GM23338 (cell line): ENCODE measurements around the gene STX8. TPM values are rescaled to one million over a fixed set of nuclear protein-coding genes. Genes with fewer than 3 reads are reported as not detected.

Experiments
- ATAC-seq: fragments of 200-7000 bp; cut with Tn5 transposase; 3 replicates; pipeline ENCODE4 v1.9.1; 2020
- DNase-seq: peaks from one replicate; pipeline ENCODE4 v3.0.0-alpha.2; 2015; ENCODE audit warnings: low spot score
- H2AFZ ChIP-seq: fragments of 200-600 bp; sonication (generic); 2 replicates; pipeline ENCODE4 v1.8.0; 2016; ENCODE audit warnings: antibody characterized with exemption, mild to moderate bottlenecking, moderate library complexity
- H3F3A ChIP-seq: fragments of 200-600 bp; sonication (generic); replicated peaks from 2 replicates; pipeline ENCODE4 v1.8.0; 2017; ENCODE audit warnings: antibody characterized with exemption, mixed run types, low read depth
- H3K27ac ChIP-seq: fragments of 200-600 bp; sonication (generic); 2 replicates; pipeline ENCODE4 v1.6.1; 2016; ENCODE audit warnings: low read depth
- H3K27me3 ChIP-seq: fragments of 200-600 bp; sonication (generic); 2 replicates; pipeline ENCODE4 v1.8.0; 2016; ENCODE audit warnings: mild to moderate bottlenecking, mixed run types, moderate library complexity; ENCODE audit not compliant: insufficient read depth
- H3K36me3 ChIP-seq: fragments of 200-600 bp; sonication (generic); 2 replicates; pipeline ENCODE4 v1.8.0; 2016; ENCODE audit warnings: mild to moderate bottlenecking; ENCODE audit not compliant: insufficient read depth
- H3K4me1 ChIP-seq: fragments of 200-600 bp; sonication (generic); 2 replicates; pipeline ENCODE4 v1.8.0; 2016; ENCODE audit warnings: mild to moderate bottlenecking, moderate library complexity; ENCODE audit not compliant: insufficient read depth
- H3K4me2 ChIP-seq: fragments of 200-600 bp; sonication (generic); 2 replicates; pipeline ENCODE4 v1.7.1; 2017; ENCODE audit warnings: mixed run types
- H3K4me3 ChIP-seq: fragments of 200-600 bp; sonication (generic); 2 replicates; pipeline ENCODE4 v1.6.1; 2016; ENCODE audit warnings: mixed run types
- H3K79me2 ChIP-seq: fragments of 200-600 bp; sonication (generic); replicated peaks from 2 replicates; pipeline ENCODE4 v1.8.0; 2017; ENCODE audit warnings: mild to moderate bottlenecking; ENCODE audit not compliant: insufficient read depth
- H3K9me2 ChIP-seq: fragments of 200-600 bp; sonication (generic); 2 replicates; pipeline ENCODE4 v1.8.0; 2017; ENCODE audit not compliant: insufficient read depth
- H4K20me1 ChIP-seq: fragments of 200-600 bp; sonication (generic); replicated peaks from 2 replicates; pipeline ENCODE4 v1.8.0; 2017; ENCODE audit warnings: mild to moderate bottlenecking; ENCODE audit not compliant: insufficient read depth
- H3K27ac Mint-ChIP-seq: 2 replicates; pipeline ENCODE4 v1.8.0; 2020; ENCODE audit warnings: inconsistent platforms, mild to moderate bottlenecking, moderate library complexity, mixed read lengths
- H3K27me3 Mint-ChIP-seq: 3 replicates; pipeline ENCODE4 v1.8.0; 2022; ENCODE audit warnings: low read depth, mild to moderate bottlenecking, moderate library complexity, mixed read lengths, inconsistent platforms; ENCODE audit not compliant: insufficient read depth, poor library complexity
- H3K36me3 Mint-ChIP-seq: 3 replicates; pipeline ENCODE4 v1.8.0; 2021; ENCODE audit warnings: low read depth, mild to moderate bottlenecking, inconsistent platforms, moderate library complexity, mixed read lengths
- H3K4me1 Mint-ChIP-seq: 3 replicates; pipeline ENCODE4 v1.8.0; 2020; ENCODE audit warnings: mild to moderate bottlenecking, inconsistent platforms, mixed read lengths
- H3K4me3 Mint-ChIP-seq: 3 replicates; pipeline ENCODE4 v1.8.0; 2021; ENCODE audit warnings: moderate library complexity, mild to moderate bottlenecking, inconsistent platforms, mixed read lengths
- H3K9me3 Mint-ChIP-seq: 3 replicates; pipeline ENCODE4 v1.8.0; 2020; ENCODE audit warnings: moderate library complexity, mild to moderate bottlenecking, inconsistent platforms, mixed read lengths
- CREB1 ChIP-seq: fragments of 250-450 bp; sonication (Bioruptor Pico); IDR thresholded peaks from 2 replicates; pipeline ENCODE4 v1.5.0; 2020; ENCODE audit warnings: low read depth, mild to moderate bottlenecking, moderate library complexity
- ETS1 ChIP-seq: IDR thresholded peaks from 2 replicates; pipeline ENCODE4 v1.6.1; 2016; ENCODE audit warnings: antibody characterized with exemption
- EZH2 ChIP-seq: fragments of 200-600 bp; sonication (generic); IDR thresholded peaks from one replicate; pipeline ENCODE4 v1.8.0; 2017; ENCODE audit warnings: antibody characterized with exemption, mild to moderate bottlenecking, low read depth; ENCODE audit not compliant: unreplicated experiment
- EZH2phosphoT487 ChIP-seq: fragments of 200-600 bp; sonication (generic); IDR thresholded peaks from one replicate; pipeline ENCODE4 v1.8.1; 2018; ENCODE audit warnings: antibody characterized with exemption; ENCODE audit not compliant: unreplicated experiment
- JUNB ChIP-seq: IDR thresholded peaks from one replicate; pipeline ENCODE4 v1.6.1; 2016; ENCODE audit warnings: antibody characterized with exemption; ENCODE audit not compliant: unreplicated experiment
- NANOG ChIP-seq: IDR thresholded peaks from 2 replicates; pipeline ENCODE4 v1.6.1; 2016; ENCODE audit warnings: antibody characterized with exemption, borderline replicate concordance
- POLR2AphosphoS5 ChIP-seq: IDR thresholded peaks from 2 replicates; pipeline ENCODE4 v1.6.1; 2016; ENCODE audit warnings: antibody characterized with exemption, low read depth
- STAT1 ChIP-seq: IDR thresholded peaks from one replicate; pipeline ENCODE4 v1.6.1; 2016; ENCODE audit warnings: antibody characterized with exemption; ENCODE audit not compliant: unreplicated experiment
- ZNF114 ChIP-seq: fragments of 250-450 bp; sonication (Bioruptor Pico); IDR thresholded peaks from 2 replicates; pipeline ENCODE4 v1.5.0; 2020; ENCODE audit warnings: mild to moderate bottlenecking, moderate library complexity
- ZNF331 ChIP-seq: fragments of 250-450 bp; sonication (Bioruptor Pico); IDR thresholded peaks from 2 replicates; pipeline ENCODE4 v1.5.0; 2020; ENCODE audit warnings: low read depth, mild to moderate bottlenecking, moderate library complexity
- ZNF462 ChIP-seq: fragments of 250-450 bp; sonication (Bioruptor Pico); IDR thresholded peaks from 2 replicates; pipeline ENCODE4 v1.5.0; 2020; ENCODE audit warnings: mild to moderate bottlenecking, moderate library complexity
- polyA plus RNA-seq: library from polyadenylated mRNA; unstranded; fragments of >200 nt; fragmentation: Nextera tagmentation; extraction: Ambion mirVana; gene quantifications from 2 replicates; pipeline ENCODE4 v1.2.1, GENCODE V29; 2016
- total RNA-seq: library from RNA; depleted of rRNA; stranded (reverse); fragments of >200 nt; shearing (Covaris generic); gene quantifications from 2 replicates; pipeline ENCODE4 v1.2.3, GENCODE V29; 2014
- TF ChIP-seq, protein P1 (sequence below): IDR thresholded peaks from one replicate; pipeline ENCODE4 v1.6.1; 2018; ENCODE audit warnings: antibody characterized with exemption; ENCODE audit not compliant: unreplicated experiment
- TF ChIP-seq, protein P2 (sequence below), 2 experiments: fragments of 200-600 bp in 1 of 2; sonication (generic) in 1 of 2; conservative IDR thresholded peaks; 2 replicates each; pipeline versions ENCODE4 v1.5.1 to v1.6.1; 2016 to 2017; ENCODE audit warnings: antibody characterized with exemption in 2 of 2, low read depth in 2 of 2, mild to moderate bottlenecking in 2 of 2, moderate library complexity in 1 of 2

The STX8 gene
- total and polyA plus RNA-seq, 2 experiments from 2014 or later = 59.4 to 82.3 TPM

- DNase-seq = no peak
- Mint-ChIP-seq H3K4me1 (peaks cover 37% of the 10 kb centered on the region), H3K27ac (no peak overlapping the region), H3K27me3 (peaks cover 2% of the 10 kb centered on the region), H3K36me3 (no peaks in the 10 kb centered on the region), H3K9me3 (no peaks in the 10 kb centered on the region; the same call in 2 of the 3 replicates), H3K4me3 (no peak overlapping the region)
- Histone ChIP-seq H4K20me1 (no peaks in the 10 kb centered on the region), H3K27me3 (no peaks in the 10 kb centered on the region), H3K36me3 (no peaks in the 10 kb centered on the region; the same call in 1 of the 2 replicates), H3F3A (no peaks in the 10 kb centered on the region), H3K9me2 (no peaks in the 10 kb centered on the region; the same call in 1 of the 2 replicates), H3K4me2 (no peak overlapping the region), H2AFZ (no peak overlapping the region), H3K27ac (no peak overlapping the region), H3K4me1 (peaks cover 7% of the 10 kb centered on the region; the same call in 1 of the 2 replicates), H3K79me2 (no peaks in the 10 kb centered on the region), H3K4me3 (no peak overlapping the region)
- ATAC-seq = no peak
- TF ChIP-seq JUNB = no peak
- TF ChIP-seq, protein P1, sequence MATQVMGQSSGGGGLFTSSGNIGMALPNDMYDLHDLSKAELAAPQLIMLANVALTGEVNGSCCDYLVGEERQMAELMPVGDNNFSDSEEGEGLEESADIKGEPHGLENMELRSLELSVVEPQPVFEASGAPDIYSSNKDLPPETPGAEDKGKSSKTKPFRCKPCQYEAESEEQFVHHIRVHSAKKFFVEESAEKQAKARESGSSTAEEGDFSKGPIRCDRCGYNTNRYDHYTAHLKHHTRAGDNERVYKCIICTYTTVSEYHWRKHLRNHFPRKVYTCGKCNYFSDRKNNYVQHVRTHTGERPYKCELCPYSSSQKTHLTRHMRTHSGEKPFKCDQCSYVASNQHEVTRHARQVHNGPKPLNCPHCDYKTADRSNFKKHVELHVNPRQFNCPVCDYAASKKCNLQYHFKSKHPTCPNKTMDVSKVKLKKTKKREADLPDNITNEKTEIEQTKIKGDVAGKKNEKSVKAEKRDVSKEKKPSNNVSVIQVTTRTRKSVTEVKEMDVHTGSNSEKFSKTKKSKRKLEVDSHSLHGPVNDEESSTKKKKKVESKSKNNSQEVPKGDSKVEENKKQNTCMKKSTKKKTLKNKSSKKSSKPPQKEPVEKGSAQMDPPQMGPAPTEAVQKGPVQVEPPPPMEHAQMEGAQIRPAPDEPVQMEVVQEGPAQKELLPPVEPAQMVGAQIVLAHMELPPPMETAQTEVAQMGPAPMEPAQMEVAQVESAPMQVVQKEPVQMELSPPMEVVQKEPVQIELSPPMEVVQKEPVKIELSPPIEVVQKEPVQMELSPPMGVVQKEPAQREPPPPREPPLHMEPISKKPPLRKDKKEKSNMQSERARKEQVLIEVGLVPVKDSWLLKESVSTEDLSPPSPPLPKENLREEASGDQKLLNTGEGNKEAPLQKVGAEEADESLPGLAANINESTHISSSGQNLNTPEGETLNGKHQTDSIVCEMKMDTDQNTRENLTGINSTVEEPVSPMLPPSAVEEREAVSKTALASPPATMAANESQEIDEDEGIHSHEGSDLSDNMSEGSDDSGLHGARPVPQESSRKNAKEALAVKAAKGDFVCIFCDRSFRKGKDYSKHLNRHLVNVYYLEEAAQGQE = no peak
- TF ChIP-seq ZNF114 = no peak
- TF ChIP-seq POLR2AphosphoS5 = no peak
- TF ChIP-seq EZH2phosphoT487 = no peak
- TF ChIP-seq ZNF462 (CRISPR knock-in tag) = no peak
- no peak for TF ChIP-seq EZH2
- TF ChIP-seq ZNF331 (CRISPR knock-in tag) = no peak
- no peak for TF ChIP-seq CREB1 (CRISPR knock-in tag)
- TF ChIP-seq STAT1 = no peak
- TF ChIP-seq ETS1 = no peak
- no peak for TF ChIP-seq NANOG
- TF ChIP-seq, protein P2, sequence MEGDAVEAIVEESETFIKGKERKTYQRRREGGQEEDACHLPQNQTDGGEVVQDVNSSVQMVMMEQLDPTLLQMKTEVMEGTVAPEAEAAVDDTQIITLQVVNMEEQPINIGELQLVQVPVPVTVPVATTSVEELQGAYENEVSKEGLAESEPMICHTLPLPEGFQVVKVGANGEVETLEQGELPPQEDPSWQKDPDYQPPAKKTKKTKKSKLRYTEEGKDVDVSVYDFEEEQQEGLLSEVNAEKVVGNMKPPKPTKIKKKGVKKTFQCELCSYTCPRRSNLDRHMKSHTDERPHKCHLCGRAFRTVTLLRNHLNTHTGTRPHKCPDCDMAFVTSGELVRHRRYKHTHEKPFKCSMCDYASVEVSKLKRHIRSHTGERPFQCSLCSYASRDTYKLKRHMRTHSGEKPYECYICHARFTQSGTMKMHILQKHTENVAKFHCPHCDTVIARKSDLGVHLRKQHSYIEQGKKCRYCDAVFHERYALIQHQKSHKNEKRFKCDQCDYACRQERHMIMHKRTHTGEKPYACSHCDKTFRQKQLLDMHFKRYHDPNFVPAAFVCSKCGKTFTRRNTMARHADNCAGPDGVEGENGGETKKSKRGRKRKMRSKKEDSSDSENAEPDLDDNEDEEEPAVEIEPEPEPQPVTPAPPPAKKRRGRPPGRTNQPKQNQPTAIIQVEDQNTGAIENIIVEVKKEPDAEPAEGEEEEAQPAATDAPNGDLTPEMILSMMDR (conservative IDR thresholded peaks at IDR 0.05; ENCODE audit: low read depth in 2 of 2) = no peak
Measured at GRCh38 chr17:9406046-9406606, 169.5 kb downstream of the STX8 start.
